ENCODE data around the gene LRRTM4.
"Not testable (repeated sequence)": the region's sequence is repeated elsewhere in the genome, so short reads cannot be mapped to it uniquely, and the experiment has no call there.

The LRRTM4 gene

GRCh38 chr2:76731157-76731556, 791.0 kb downstream of the LRRTM4 start:
- no peak overlapping the region for H3K4me3 ChIP-seq (ENCODE audit: low read length)
- no peak for DNase-seq (ENCODE audit: low read depth, low spot score)

GRCh38 chr2:76730021-76730420, 792.2 kb downstream of the LRRTM4 start:
- H3K4me3 ChIP-seq (ENCODE audit: low read length) = no peak overlapping the region
- no peak for DNase-seq (ENCODE audit: low read depth, low spot score)

DNA sequence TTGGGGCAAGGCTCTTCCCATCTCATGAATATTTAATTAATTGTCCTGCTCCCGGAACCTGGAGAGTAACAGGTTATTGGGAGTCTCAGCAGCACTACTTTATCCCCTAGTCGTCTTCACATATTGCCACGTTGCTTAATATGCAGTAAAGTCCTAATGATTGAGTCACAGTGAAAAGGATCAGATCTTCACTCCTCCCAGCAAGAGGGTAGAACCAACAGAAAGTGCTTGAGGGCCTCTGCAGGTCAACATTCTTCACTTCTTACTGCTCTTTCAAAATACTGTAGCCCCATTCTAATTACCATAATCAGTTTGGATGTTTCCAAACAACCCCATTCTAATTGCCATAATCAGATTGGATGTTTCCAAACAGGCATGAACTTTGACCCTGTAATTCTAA, 801.0 kb downstream of the LRRTM4 start:
- DNase-seq (ENCODE audit: low read depth, low spot score) = no peak
- H3K4me3 ChIP-seq (ENCODE audit: low read length) = no peak overlapping the region

DNA sequence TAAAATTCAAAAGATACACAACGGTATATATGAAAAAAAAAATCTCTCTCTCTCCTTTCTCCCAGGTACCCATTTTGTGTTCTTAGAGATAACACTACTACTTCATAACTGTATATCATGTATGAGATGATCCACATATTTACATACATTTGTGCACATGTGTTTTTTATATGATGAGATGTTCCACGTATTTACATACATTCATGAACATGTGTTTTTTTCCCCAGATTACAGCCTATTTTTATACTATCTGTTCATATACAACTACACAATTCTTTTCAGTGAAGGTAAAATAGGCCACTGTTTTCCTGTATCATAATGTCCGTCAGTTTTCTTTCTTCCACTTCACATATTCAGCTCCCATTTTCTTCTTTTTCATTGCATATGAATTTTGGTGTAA, 808.9 kb downstream of the LRRTM4 start:
- no peak overlapping the region for H3K4me3 ChIP-seq (ENCODE audit: low read length)
- DNase-seq (ENCODE audit: low read depth, low spot score) = no peak

- no peak for DNase-seq (ENCODE audit: low read depth, low spot score)
- H3K4me3 ChIP-seq (ENCODE audit: low read length) = no peak overlapping the region
Observed at GRCh38 chr2:76711490-76711889, 810.7 kb downstream of the LRRTM4 start.

DNA sequence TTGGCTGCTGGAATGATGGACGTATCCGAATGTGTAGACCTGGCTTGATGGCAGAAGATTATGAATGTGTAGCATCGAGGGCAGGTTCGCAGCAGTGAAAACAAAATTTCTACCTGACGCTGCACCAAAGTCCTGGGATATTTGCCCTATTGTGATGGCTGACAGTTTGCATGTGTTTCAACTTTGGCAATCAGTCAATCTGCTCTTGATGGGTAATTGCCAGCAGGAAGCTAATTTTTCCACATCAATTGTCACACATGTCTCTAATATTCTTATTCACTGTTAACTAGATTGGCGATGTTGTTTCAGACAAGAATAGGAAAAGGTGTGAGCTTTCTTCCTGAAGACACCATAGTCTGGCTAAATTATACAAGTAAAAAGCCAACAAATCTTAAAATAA, 821.3 kb downstream of the LRRTM4 start:
- DNase-seq (ENCODE audit: low read depth, low spot score) = no peak
- H3K4me3 ChIP-seq (ENCODE audit: low read length) = no peak overlapping the region

GRCh38 chr2:76697998-76698713, 824.0 kb downstream of the LRRTM4 start:
- H3K4me3 ChIP-seq (ENCODE audit: low read length); DNase-seq (ENCODE audit: low read depth, low spot score): not testable (repeated sequence)

Data from Jurkat, Clone E6-1 (cell line).